HG03378 (cell line): Measurements from ENCODE around the gene NANOG.
"Not testable (repeated sequence)": the region's sequence is repeated elsewhere in the genome, so short reads cannot be mapped to it uniquely, and the experiment has no call there.

Experiments used
- ATAC-seq: cut with Tn5 transposase; IDR thresholded peaks from one replicate; pipeline ENCODE4 v1.9.1; 2021; ENCODE audit warnings: mild to moderate bottlenecking, moderate library complexity; ENCODE audit not compliant: unreplicated experiment

The NANOG gene

DNA sequence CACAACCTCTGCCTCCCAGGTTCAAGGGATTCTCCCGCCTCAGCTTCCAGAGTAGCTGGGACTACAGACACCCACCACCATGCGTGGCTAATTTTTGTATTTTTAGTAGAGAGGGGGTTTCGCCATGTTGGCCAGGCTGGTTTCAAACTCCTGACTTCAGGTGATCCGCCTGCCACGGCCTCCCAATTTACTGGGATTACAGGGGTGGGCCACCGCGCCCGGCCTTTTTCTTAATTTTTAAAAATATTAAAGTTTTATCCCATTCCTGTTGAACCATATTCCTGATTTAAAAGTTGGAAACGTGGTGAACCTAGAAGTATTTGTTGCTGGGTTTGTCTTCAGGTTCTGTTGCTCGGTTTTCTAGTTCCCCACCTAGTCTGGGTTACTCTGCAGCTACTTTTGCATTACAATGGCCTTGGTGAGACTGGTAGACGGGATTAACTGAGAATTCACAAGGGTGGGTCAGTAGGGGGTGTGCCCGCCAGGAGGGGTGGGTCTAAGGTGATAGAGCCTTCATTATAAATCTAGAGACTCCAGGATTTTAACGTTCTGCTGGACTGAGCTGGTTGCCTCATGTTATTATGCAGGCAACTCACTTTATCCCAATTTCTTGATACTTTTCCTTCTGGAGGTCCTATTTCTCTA, at the start of gene NANOG:
TSS of gene NANOG (plus strand) at position 519 of the 645 bp plus-strand sequence. CDS start 213 bp downstream, outside the sequence.
- ATAC-seq = not testable (repeated sequence)

DNA sequence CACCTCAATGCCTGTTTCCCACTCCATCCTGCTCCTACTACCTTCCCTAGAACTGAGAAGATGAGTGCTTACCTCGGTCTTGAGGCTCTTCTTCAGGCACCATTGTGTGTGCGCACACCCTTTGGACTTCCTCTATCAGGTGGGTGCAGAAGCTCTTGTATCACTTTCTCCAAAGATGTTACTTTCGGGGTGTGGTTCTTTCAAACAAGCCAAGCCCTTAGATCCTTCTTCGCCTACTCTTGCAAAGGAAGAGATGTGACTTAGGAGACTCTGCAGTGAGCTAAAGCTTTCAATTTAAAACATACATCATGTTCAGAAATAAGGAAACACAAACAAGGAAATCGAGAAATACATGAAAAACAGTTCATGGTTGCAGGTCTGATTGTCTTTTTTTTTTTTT, 42.0 kb upstream of the NANOG start, which contains the start of gene CLEC4C:
TSS of gene CLEC4C (minus strand) at position 130 of the 400 bp plus-strand sequence. CDS start at position 103, 27 bp downstream.
- ATAC-seq = no peak

DNA sequence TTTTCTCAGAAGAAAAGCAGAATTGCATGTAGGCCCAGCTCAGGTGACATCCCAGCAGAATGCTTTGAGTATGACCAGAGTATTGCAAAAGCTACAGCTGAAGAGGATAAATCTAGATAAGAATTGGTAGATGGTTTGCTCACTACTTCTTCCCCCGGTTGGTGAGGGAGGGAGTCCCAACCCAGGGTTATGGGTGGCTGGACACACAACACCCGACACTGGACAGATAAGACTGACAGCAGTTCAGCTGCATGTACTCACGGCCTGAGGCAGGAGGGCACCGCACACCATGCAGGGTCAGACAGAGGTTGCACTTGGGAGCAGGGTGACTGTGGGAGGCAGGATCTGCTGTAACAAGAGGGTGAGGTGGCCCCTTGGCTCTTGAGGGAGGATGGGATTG, 40.4 kb upstream of the NANOG start:
- ATAC-seq = no peak

DNA sequence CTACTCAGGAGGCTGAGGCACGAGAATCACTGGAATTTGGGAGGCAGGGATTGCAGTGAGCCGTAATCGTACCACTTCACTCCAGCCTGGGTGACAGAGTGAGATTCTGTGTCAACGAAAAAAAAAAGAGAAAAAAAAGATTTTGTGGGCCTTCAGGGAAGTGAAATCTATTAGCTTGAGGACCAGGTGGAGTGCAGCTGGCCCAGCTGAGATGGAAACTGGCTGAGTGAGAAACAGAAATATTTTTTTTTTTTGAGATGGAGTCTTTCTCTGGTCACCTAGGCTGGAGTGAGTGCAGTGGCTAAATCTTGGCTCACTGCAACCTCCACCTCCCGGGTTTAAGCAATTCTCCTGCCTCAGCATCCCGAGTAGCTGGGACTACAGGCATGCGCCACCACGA, 39.8 kb upstream of the NANOG start:
- no peak for ATAC-seq

DNA sequence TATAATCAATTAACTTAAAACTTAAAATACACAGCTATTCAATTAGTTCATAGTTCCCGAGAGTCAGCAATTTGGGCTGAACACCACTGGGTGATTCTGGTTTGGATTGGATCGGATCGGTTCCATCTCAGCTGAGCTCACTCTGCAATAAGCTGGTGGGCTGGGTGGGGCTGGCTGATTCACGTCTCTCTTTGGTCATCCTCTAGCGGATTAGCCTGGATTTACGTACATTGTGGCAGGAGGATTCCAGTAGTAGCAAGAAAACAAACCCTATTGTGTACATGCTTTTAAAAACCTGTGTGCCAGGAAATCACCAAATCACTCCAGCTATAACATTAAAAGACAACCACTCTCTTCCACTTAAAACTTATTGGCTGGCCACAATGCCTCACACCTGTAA, 38.9 kb upstream of the NANOG start:
- no peak for ATAC-seq

DNA sequence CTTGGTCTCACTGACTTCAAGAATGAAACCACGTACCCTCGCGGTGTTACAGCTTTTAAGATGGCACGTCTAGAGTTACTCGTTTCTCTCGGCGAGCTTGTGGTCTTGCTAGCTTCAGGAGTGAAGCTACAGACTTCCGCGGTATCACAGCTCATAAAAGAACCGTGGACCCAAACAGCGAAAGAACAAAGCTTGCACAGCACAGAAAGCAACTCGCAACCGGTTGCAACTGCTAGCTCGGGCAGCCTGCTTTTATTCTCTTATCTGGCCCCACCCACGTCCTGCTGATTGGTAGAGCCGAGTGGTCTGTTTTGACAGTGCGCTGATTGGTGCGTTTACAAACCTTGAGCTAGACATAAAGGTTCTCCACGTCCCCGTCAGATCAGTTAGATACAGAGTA, 37.8 kb upstream of the NANOG start:
- ATAC-seq = no peak

DNA sequence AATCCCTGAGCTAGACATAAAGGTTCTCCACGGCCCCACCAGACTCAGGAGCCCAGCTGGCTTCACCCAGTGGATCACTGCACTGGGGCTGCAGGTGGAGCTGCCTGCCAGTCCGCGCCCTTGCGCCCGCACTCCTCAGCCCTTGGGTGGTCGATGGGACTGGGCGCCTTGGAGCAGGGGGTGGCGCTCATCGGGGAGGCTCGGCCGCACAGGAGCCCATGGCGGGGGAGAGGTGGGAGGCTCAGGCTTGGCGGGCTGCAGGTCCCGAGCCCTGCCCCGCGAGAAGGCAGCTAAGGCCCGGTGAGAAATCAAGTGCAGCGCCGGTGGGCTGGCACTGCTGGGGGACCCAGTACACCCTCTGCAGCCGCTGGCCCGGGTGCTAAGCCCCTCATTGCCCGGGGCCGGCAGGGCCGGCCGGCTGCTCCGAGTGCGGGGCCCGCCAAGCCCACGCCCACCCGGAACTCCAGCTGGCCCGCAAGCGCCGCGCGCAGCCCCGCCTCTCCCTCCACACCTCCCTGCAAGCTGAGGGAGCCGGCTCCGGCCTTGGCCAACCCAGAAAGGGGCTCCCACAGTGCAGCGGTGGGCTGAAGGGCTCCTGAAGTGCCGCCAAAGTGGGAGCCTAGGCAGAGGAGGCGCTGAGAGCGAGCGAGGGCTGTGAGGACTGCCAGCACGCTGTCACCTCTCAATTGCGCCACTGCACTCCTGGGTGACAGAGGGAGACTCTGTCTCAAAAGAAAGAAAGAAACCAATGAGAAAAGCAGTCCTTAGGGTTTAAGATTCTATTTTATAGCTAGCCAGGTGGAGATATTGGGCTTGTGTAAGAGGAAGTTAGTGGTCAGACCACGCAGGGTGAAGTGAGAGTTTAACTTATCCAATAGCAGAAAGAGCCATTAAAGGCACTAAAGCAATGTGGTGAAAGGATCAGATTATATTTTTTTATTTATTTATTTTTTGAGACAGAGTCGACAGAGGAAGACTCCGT, 37.0 kb upstream of the NANOG start:
- ATAC-seq = not testable (repeated sequence)

DNA sequence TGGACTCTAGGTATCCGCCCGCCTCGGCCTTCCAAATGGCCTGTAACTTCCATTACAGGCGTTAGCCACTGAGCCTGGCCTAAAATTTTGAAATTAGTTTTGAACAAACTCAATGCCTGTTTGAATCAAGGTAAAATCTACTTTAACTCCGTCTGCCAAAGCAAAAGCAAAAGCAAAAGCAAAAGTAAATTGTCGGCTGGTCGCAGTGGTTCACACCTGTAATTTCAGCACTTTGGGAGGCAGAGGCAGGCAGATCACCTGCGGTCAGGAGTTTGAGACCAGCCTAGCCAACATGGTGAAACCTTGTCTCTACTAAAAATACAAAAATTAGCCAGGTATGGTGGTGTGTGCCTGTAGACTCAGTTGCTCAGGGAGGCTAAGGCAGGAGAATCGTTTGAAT, 33.5 kb upstream of the NANOG start:
- ATAC-seq = not testable (repeated sequence)

DNA sequence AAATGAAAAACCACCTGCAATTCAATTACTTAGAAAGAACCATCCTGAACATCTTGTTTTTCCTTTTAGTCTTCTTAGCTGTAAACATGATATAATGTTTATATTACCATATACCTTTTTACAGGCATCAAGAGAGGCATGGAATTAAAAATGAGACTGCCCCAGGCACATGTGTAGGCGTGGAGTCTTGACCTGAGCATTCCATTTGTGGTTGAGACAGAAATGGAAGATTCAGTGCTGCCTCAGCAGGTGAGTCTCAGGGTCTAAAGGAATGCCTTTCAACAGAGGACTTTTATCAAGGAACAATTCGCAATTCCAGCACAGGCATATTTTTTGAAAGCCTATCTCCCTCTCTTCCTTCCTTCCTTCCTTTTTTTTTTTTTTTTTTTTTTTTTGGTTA, 32.2 kb upstream of the NANOG start:
- no peak for ATAC-seq

DNA sequence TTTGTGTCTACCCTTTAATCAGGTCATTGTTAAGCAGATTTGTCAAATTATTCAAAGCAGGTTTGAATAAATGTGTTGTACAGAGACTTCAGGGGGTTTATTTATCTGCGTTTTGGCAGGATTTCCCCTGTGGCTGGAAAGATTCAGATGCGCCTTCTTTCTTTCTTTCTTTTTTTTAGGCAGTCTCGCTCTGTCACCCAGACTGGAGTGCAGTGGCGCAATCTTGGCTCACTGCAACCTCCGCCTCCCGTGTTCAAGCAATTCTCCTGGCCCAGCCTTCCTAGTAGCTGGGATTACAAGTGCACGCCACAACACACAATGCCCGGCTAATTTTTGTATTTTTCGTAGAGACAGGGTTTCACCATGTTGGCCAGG, 30.4 kb upstream of the NANOG start:
- no peak for ATAC-seq

DNA sequence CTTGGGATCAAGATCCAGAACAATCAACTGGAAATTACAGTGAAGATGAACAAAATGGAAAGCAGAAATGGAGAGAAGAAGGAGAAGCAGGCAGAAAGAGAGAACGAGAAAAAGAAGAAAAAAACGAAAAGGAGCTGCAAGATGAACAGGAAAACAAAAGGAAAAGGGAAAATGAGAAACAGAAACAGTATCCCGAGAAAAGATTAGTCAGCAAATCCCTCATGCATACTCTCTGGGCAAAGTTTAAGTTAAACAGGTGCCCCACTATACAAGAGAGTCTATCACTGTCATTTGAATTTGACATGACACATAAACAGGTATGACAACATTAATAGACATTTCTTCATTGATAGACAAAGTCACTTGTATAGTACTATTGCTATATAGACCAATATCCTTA, 19.2 kb upstream of the NANOG start:
- ATAC-seq = no peak

DNA sequence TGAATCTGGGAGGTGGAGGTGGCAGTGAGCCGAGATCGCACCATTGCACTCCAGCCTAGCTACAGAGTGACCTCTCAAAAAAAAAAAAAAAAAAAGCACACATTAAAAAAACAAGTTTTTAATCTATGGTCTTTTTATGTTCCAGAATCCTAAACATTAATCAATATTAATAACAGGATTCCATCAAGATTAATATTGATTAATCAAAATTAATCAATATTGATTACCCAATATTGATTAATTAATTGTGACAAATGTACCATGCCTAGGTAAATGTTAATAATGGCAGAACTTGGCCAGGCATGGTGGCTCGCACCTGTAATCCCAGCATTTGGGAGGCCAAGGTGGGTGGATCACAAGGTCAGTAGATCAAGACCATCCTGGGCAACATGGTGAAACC, 7.9 kb upstream of the NANOG start:
- ATAC-seq = no peak

DNA sequence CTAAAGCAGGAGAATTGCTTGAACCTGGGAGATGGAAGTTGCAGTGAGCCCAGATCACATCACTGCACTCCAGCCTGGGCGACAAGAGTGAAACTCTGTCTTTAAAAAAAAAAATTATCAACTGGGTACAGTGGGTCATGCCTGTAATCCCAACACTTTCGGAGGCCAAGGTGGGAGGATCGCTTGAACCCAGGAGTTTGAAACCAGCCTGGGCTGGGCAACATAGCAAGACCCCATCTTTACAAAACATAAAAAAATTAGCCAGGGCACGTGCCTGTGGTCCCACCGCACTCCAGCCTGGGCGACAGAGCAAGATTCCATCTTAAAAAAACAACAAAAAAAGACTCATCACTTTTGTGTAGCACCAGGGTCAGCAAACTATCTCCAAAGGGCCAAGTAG, 7.1 kb upstream of the NANOG start:
- no peak for ATAC-seq

DNA sequence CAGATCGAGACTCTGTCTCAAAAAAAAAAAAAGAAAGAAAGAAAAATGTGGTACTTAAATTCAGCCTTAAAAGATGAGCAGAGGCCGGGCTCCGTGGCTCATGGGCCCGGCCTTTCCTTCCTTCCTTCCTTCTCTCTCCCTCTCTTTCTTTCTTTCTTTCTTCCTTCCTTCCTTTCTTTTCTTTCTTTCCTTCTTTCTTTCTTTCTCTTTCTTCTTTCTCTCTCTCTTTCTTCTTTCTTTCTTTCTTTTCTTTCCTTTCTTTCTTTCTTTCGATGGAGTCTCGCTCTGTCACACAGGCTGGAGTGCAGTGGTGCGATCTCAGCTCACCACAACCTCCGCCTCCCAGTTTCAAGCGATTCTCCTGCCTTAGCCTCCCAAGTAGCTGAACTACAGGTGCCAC, 5.8 kb upstream of the NANOG start:
- ATAC-seq = not testable (repeated sequence)

DNA sequence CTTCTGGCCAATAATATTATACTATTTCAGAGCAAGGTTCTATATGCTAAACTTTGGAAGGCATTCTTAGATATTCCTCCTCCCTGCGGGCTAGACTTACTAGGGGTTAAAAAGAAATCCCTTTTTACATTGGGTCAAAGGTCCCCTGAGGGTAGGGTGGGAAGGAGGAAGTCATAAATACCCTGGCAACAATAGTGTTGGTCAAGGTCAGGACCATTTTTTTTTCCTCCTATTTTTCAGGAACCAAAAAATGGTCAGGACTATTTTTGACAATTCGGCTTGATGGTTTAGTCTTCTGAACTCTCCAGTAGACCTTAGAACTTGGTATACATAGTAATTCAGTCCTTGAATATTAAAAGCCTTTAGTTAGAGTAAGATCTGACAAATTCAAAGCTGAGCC, 4.5 kb upstream of the NANOG start:
- ATAC-seq = no peak

DNA sequence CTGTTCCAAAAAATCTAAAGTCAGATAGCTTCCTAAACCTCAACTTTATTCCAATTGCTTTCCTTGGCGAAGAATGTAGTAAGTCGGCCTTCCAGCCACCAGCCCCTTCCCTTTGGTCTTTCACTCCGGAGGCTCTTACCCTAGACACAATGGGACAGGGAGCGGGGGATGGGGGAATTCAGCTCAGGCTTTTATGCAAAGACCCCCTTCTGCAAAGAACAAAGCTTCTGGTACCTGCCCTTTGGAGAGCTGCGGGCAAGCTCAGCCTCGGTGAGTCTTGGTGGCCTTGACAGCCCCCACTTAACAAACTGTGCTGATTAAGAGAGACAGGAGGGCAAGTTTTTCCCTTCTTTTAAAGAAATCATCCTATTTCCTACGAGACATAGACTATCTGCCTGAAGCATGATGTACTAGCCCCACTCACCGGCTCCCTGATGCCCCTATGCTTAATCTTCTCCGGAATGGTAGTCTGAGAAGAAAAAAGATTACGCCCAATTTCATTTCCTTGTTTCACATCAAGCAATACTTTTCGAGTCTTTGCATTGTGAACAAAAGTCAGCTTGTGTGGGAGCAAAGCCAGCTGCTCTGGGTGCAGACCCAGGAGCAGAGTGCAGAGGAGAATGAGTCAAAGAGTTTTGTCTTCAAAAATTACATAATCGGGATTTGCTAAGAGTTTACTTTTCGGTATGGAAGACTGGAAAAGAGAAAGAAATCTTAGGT, 1.5 kb upstream of the NANOG start:
- no peak for ATAC-seq

DNA sequence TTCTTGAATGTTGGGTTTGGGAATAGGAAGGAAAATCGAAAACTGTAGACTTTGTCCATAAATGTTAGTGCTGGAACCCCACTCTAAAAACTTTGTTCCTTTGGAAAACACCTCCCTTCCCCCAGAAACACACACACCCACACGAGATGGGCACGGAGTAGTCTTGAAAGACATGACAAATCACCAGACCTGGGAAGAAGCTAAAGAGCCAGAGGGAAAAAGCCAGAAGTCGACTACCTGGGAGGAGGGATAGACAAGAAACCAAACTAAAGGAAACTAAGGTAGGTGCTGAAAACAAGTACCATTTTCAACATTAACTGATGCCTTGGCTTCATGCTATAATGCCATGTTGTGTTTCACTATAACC, 925 bp upstream of the NANOG start:
- ATAC-seq = no peak

DNA sequence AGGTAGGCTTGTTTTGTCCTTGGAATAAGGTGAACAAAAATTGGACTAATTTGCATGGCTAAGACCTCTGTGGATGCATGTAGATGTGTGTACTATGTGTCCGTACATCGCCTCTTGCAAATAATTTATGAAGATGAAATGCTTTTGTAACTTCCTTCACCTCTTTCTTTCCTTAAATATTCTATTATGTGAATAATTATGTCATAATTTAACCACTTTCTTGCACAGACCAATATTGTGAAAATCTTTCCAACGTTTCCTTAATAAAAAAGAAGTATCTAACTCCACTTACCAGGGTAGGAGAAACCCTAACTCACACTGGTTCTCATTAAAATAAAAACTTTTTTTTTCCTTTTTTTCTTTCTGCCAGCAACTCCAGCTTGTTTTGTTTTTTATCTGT, 4.0 kb downstream of the NANOG start:
- ATAC-seq = no peak

DNA sequence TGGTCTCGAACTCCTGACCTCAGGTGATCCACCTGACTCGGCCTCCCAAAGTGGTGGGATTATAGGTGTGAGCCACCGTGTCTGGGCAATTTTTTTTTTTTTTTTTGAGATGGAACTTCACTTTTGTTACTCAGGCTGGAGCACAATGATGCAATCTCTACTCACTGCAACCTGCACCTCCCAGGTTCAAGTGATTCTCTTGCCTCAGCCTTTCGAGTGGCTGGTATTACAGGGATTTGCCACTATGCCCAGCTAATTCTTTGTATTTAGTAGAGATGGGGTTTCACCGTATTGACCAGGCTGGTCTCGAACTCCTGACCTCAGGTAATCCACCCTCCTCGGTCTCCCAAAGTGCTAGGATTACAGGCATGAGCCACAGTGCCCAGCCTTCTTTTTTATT, 8.1 kb downstream of the NANOG start:
- ATAC-seq = not testable (repeated sequence)

DNA sequence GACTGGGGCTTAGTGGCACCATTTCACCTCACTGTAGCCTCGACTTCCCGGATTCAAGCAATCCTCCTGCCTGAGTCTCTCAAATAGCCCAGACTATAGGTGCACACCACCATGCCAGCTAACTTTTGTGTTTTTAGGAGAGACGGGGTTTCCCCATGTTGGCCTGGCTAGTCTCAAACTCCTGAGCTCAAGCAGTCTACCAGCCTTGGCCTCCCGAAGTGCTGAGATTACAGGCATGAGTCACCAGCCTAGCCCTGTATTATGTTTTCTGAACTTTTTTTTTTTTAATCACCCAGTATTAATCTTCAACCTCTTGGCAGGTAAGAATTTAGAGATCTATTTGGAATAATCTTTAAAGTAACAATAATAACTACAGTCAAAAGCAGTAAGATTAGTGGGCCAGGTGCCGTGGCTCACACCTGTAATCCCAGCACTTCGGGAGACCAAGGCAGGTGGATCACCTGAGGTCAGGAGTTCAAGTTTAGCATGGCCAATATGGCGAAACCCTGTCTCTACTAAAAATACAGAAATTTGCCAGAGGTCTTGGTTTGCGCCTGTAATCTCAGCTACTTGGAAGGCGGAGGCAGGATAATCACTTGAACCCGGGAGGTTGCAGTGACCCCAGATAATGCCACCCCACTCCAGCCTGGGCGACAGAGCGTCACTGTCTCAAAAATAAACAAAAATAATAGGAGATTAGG, 8.6 kb downstream of the NANOG start:
- ATAC-seq = no peak

DNA sequence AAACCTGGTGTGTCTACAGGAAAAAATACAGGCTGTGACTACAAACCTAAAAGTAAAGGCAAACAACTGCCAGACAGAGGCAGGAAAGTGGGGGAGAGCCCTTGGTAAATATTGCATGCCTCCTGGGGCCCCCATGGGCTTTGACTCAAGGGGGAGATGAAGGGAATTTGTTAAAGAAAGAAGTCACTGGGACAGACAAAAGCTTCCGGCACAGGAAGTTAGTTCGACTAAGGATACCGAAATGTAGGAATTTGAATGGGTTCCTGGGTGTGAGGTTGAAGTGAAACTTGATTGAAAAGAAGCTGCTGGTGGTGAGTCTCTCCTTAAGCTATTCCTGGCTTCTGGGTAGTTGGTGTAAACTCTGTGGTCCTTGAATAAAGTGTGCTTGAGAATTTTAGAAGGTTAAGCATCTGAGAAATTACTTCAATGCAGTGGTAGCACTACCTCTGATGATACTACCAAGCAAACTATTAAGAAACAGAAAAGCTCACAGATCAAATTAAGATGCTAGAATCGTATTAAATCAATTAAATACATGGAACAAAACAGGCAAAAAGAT, 9.6 kb downstream of the NANOG start:
- not testable (repeated sequence) for ATAC-seq
